ENCODE results near the gene EYA2.

DNA sequence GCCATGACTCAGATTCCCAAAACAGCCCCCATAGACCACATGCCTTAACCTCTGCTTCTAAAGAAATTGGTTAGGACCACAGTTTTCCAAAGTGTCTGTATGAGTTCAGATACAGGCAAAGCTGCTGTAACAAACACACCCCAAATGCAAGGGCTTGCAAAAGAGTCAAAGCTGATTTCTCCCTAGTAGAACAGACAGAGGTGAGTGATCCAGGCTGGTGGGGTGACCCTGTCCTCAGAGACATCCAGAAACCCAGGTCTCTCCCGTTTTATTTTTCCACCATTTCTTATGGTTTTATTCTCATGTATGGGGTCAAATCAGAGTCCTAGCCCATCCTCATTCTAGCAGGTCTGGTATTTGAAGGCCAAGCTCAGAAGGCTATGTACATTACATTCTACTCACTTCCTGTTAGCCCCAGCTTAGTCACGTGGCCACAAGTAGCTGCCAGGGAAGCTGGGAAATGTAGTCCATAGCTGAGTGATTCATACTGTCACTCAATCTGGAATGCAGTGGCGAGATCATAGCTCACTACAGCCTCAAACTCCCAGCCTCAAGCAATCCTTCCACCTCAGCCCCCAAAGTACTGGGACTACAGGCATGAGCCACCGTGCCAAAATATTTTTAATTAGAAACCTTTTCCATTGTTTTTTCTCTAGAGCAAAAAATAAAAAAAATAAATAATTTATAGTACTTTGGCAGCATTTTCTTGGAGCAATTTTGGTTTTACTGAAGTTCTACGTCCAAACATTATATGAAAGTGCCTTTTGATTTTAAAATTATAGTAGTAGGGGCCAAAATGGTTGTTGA, 286.6 kb downstream of the EYA2 start:
- TF ChIP-seq CTCF (IDR thresholded peaks at IDR 0.05) (no peak), POLR2A (IDR thresholded peaks at IDR 0.05) (no peak), POLR2AphosphoS5 (IDR thresholded peaks at IDR 0.05) (no peak), EP300 (IDR thresholded peaks at IDR 0.05) (no peak)

Measured in gastroesophageal sphincter (tissue), 3 donors.